ENCODE results near the gene PROK1. TPM values are rescaled to one million over a fixed set of nuclear protein-coding genes. Genes with fewer than 3 reads are reported as not detected.
"Not testable (repeated sequence)": the region's sequence is repeated elsewhere in the genome, so short reads cannot be mapped to it uniquely, and the experiment has no call there.

Gene PROK1
- total RNA-seq (2014; rRNA removed; shearing (Covaris generic)): 1.6 and 1.9 TPM in 2 replicates

GRCh38 chr1:110450929-110451328 is at the start of gene PROK1:
Gene PROK1, plus strand, starts transcription at chr1:110451149. Its CDS starts 68 bp downstream, at chr1:110451217.
- DNase-seq (ENCODE audit: low read depth): no peak

DNA sequence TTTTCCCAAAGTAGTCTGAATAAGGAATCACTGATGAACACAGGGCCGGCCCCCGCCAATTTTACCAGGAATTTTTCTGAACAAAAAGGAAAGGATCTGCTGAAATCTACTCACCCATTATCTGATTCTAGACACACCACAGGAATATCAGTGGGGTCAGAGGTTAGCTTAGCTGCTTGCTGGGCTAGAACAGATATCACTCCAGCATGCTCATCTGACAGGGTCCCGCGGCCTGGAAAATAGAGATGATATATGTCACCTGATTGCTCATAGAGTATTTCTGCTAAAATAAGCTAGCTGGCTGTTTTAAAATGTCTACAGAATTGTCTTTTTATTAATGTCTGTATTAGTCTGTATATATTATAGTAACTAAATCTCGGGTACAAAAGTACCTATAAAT is 47.1 kb upstream of the PROK1 start:
- no peak for DNase-seq (ENCODE audit: low read depth)

- no peak for DNase-seq (ENCODE audit: low read depth)
Measured at GRCh38 chr1:110404401-110404800, 46.5 kb upstream of the PROK1 start.

- not testable (repeated sequence) for DNase-seq (ENCODE audit: low read depth)
Measured at GRCh38 chr1:110406407-110406806, 44.5 kb upstream of the PROK1 start.

GRCh38 chr1:110407260-110408210 is 43.4 kb upstream of the PROK1 start, which contains the start of gene LAMTOR5:
Gene LAMTOR5, minus strand, starts transcription at chr1:110407694. Its CDS starts 74 bp downstream, at chr1:110407620.
- peak; percentile 91 for DNase-seq (ENCODE audit: low read depth)

DNA sequence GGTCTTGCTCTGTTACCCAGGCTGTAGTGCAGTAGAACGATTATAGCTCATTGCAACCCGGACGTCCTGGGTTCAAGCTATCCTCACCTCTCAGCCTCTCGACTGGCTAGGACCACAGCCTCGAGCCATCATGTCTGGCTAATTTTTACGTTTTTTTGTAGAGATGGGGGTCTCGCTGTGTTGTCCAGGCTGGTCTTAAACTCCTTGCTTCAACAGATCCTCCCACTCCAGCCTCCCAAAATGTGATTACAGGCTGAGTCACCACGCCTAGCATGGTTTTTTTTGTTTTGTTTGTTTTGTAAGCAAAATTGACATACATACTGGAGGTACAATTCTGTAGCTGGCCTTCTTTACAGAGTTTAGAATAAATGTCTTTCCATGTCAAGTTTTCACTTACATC is 42.5 kb upstream of the PROK1 start:
- no peak for DNase-seq (ENCODE audit: low read depth)

- no peak for DNase-seq (ENCODE audit: low read depth)
Measured at GRCh38 chr1:110409316-110409715, 41.6 kb upstream of the PROK1 start.

DNA sequence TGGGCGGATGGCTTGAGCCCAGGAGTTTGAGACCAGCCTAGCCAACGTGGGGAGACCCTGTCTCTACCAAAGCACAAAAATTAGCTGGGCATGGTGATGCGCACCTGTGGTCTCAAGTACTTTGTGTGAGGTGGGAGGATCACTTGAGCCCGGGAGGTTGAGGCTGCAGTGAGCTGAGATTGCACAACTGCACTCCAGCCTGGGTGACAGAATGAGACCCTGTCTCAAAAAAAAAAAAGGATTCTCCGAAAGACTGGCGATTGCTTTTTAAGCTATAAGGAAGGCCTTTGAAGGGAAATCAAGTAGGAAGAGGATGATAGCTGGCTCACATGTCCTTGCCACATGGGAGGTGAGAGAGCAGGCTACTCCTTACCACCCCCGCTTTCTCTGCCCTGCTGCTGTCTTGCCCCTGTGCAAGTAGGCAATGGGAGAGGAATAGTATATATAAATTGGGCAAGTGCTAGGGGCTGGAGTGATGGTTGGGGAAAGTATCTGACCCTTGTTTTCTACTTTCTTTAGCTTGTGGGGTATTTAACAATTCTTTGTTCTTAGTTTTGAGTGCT is 39.7 kb upstream of the PROK1 start:
- DNase-seq (ENCODE audit: low read depth): no peak

DNA sequence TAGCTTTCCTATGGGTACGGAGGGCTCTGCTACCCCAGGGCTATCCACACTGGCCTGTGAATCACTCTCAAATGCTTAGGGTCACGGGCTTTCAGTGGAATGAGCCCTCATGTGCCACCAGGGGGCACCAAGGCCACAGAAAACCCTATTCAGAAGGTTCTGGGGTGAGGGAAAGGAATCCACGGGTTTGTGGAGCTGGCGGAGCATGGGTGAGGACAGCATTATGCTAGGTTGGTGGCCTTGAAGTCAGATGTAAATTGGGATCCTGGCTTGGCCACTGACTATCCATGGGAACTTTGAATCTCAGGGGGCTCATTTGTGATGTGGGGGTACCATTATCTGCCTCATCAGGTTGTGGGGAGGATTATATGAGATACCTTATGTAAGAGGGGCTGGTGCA is 38.4 kb upstream of the PROK1 start:
- DNase-seq (ENCODE audit: low read depth): peak; percentile 81

DNA sequence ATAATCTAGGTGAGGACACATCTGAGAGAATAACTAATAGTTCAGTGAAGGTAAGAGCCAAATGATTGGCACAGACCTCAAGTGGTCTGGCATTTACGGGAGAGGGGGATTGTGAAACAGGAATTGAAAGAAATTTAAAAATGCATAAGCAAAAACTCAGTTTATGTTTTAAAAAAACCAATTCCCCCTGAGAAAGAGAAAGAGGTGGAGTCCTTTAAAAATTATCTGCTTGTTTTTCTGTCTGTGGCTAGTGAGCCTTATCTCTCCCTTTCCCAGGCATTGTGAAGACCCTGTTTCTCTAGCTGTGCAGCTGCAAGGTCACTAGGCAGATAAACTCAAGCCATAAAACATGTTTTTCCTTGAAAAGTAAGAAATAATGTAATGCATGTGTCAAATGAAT is 37.9 kb upstream of the PROK1 start:
- DNase-seq (ENCODE audit: low read depth): not testable (repeated sequence)

- no peak for DNase-seq (ENCODE audit: low read depth)
Measured at GRCh38 chr1:110418729-110419128, 32.2 kb upstream of the PROK1 start.

DNA sequence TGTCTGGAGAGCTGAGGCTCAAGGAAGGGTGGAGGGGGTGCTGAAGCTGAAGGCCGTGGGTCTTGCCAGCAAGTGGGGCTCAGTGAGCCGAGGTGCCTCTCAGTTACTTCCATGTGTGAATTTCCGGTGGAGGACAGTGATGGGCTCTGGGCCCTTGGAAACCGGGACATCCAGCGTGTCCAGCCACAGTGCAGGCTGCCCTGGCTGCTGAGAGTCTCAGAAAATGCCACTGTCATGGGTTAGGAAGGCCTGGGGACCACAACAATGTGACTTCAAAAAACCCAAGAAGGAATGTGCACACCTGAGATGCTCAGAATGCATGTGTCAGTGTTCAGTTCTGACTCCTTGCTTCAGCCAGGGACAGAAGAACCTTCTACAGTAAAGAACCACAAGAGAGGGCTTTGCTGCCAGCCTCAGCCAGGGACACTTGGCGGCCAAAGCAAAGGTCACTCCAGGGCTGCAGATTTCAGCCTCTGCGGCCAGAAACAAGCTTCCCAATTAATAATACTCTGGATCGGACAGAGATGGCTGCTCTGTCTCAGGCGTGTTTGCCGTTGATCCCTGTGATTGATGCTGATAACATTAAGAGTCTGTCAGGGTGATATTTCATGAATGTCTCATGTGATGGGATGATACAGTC is 30.8 kb upstream of the PROK1 start:
- DNase-seq (ENCODE audit: low read depth): no peak

DNA sequence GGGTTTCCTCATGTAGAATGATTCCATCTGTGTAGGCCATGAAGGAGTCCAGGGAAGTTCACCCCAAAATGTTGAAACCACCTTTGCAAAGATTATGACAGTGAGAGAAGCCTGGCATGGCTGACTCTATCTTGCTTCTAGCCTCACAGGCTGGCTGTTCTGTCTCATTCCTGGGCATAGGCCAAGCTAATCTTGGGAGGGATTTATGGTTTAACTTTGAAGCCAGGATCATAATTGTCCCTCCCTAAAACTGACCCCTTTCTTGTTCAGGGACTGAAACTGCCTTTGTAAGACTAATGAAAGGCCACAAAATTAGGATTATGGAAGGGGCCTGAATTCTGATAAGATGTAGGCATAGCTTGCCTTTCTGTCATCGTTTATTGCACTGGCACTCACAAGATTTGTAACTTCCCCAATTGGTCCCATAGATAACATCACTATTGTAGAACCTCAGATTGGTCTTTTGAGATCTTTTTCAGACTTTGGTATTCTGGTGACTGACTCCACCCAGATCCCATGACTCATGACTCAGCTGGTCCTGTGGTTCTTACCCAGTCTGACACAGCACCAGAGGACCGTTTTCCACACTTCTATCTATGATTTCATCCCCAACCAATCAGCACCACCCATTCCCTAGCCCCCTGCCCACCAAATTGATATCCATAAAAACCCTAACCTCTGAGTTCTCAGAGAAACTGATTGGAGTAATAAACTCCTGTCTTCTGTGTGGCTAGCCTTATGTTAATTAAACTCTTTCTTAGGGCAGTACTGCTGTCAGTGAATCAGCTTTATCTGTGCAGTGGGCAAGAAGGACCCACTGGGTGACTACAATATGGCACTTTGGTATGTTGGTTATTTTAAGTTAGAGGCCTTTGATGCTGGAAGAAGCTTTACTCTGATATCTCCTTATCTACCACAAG is 29.8 kb upstream of the PROK1 start:
- peak; percentile 43 for DNase-seq (ENCODE audit: low read depth)

DNA sequence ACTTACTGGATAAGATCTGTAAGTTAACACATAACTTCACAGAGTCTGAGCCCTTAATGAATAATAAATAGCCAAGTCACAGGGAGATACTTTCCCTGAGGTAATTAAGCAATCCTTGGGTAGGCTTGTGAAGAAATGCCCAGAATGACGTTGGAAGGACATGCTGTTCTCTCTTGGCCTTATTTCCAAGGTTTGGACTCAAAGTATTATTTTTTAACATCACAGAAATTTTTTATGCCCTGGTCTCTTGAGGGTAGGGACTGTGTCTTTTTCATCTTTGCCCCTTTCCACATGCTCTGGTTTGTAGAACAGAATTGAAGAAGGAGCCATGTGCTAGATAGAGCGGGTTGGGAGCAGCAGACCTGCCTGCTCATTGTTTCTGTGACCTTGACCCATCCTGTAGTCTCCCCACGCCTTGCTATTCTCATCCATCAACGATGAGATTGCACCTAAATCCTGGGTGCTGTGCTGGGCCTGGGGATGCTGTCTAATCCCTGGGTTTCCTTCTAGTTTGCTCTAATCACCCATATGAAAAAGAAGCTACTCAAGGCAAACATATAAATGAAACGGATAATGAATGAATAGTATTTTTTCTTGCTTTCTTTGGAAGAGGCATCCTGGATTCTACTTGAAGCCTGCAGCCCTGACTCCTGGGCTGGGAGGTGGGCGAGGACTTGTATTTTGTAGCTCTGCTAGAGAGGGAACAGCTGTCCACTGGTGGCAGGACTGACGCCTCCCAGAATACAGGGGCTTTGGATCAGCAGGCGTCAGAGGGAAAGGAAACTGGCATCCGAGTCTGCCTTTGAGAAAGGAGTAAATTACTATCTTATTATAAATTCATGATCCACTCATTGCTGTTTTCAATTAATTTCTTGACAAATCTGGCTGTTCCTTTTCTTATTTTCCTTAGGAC is 26.0 kb upstream of the PROK1 start:
- DNase-seq (ENCODE audit: low read depth): no peak

- DNase-seq (ENCODE audit: low read depth): no peak
Measured at GRCh38 chr1:110425612-110426152, 25.3 kb upstream of the PROK1 start.

GRCh38 chr1:110426854-110427253 is 24.1 kb upstream of the PROK1 start:
- no peak for DNase-seq (ENCODE audit: low read depth)

DNA sequence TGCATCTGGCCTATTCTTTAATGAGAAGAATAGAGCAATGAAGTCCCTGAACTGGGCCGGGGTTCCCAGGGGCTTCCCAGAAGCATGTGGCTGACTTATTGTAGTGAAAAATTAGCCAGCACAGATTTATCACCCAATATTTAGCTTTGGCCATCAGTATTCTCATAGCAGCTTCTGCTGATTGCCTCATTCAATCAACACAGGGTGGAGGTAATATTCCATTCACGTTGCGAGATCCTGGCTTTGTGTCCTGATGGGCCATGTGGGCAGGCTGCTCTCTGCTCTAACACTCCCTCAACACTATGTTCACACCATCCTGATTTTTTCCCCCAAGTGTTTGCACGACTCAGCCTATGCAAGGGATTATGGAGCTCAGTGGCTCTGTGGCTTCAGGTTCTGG is 22.0 kb upstream of the PROK1 start:
- DNase-seq (ENCODE audit: low read depth): no peak

GRCh38 chr1:110430366-110430765 is 20.6 kb upstream of the PROK1 start:
- no peak for DNase-seq (ENCODE audit: low read depth)

DNA sequence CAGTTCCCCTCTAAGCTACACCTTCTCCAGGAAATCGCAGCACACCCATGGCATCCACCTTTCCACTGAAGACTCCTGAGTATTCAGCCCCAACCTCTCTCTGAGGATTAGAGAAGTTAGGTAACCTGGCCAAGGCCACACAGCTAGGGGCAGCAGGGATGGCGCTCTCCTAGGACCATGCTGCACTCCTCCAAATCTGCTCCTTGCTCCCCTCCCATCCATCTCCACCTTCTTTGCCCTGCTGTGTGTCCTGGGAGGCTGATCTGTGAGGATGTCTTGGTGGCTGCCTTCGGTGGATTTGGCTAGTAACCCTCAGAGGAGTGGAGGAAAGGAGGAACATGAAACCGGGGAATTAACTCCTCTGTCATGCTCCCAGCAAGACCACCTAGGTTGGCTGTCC is 20.0 kb upstream of the PROK1 start:
- no peak for DNase-seq (ENCODE audit: low read depth)

DNA sequence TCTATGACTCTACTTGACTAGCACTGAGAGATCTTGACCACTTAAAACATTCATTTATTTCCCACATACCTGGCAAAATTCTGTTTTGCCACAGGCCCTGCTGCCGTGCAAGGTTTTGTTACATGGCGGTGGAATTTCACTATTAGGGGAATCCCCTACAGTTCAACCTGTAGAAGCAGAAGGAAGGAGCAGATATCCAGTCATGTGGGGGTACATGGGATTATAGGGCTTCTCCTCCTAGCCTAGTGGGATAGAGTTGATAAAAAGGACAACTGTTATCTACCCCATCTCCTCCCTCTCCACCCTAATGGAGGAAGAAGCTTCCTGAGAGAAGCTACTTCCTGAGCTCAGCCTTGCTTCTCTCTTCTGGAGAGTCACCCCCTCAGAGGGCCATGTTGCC is 17.7 kb upstream of the PROK1 start:
- DNase-seq (ENCODE audit: low read depth): no peak
